NCI-H1105 (cell line): Measurements from ENCODE around the gene PADI4.
"Not testable (repeated sequence)": the region's sequence is repeated elsewhere in the genome, so short reads cannot be mapped to it uniquely, and the experiment has no call there.

Source experiments
- DNase-seq: peaks from one replicate; lab custom pipeline; 2025; lab: John Stamatoyannopoulos, UW

Gene PADI4

DNA sequence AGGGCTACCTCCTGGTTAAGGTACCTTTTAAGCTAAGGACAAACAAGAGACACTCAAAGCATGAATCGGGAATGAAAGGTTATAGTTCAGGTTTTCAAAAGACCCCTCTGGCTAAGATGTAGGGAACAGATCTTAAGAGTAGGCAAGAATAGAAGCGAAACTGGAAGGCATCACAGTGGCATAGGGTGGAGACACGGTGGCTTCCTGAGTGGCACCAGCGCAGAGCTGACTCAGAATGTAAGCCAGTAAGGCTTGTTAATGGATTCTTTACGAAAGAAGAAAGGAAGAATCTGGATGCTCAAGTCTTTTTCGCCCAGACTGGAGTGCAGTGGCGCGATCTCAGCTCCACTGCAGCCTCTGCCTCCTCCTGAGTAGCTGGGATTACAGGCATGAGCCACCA, 85.2 kb downstream of the PADI4 start:
- DNase-seq = no peak

DNA sequence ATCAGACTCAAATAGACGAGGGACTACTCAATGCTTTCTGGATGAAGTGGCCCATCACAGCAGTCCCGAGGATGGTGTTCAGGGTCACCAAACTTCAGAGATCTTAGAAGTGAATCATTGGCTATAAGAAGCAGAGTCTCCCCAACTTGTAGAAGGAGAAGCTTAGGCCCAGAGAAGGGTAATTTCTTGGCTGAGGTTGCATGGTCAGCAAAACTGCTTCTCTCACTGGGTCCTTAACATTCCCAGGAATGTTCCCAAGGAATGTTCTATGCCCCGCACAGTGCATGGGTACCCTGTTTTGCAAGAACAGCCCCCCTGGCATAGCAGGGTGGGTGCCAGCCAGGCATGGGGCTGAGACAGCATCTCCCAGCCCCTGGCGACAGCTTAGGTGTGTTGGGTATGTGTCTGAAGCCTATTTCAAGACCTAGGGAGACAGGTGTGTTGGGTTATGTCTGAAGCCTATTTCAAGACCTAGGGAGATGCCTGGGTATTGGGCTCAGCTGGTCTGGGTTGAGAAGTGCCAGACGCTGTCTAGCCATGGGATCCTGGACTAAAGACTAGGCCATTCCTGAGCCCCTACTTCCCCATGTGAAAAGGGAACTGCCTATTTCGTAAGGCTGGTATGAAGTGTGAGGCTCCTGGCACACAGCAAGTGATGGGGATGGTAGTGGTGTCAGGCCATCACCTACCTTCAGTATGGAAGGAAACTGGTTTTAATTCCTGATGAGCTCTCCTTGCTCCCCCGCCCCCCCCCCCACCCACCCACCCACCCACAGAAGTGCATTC, 90.1 kb downstream of the PADI4 start:
- DNase-seq = no peak

DNA sequence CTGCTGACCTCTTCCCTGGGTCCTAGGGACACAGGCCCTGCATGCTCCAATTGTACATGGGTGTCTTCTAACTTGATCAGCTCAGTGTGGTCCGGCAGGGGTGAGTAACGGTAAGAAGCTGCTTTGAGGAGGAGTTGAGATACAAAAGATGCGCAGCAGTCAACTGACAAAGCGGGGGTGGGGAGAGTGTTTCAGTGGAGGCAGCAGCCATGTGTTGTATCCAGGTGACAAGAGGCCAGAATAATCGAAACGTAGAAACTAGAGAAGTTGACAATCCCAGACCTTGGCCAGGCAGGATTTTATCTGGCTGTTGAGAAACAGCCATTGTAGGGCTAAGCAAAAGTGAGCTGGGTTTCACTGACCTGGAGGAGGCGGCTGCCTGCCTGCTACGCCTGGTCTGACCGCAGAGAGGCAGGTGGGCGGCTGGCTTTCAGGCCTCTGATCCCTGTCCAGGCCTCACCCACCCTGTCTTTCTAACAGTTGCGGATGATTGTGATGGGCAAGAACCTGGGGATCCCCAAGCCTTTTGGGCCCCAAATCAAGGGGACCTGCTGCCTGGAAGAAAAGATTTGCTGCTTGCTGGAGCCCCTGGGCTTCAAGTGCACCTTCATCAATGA, 92.8 kb downstream of the PADI4 start:
- DNase-seq = no peak

DNA sequence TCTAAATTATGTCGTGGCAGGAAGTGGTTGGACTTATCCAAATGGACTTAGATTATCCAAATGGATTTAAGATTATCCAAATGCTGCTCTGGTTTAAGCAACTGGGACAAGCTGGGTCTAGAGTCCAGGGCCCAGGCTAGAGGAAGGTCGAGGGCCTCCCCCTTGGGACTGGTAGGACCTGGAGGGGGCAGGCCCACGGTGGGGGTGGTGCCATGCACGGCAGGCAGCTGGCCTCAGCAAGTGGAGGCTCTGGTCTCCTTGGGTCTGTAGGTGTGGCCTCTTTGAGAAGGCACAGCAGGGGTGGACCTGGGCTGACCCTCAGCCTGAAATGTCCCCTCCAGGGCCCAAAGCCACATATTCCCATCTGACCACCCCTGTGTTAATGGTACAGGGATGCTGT, 93.8 kb downstream of the PADI4 start:
- DNase-seq = no peak

DNA sequence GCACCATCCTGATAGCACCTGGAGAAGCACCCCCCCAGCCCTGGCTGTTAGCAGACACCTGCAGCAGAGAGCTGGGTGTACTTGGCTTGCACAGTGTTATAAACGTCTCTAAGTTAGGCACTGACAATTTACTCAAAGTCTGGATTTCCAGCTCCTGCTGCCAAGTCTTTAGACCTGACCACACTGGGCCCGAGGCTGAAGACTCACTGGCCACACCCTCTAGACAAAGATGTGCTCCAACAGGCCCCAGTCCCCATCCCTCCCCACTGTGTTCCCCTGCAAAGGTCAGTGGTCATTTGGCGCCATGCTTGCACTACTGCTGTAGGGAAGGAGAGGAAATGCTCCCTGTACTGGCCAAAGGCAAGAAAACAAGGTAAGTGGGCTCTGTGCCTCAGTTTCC, 95.1 kb downstream of the PADI4 start:
- DNase-seq = no peak

DNA sequence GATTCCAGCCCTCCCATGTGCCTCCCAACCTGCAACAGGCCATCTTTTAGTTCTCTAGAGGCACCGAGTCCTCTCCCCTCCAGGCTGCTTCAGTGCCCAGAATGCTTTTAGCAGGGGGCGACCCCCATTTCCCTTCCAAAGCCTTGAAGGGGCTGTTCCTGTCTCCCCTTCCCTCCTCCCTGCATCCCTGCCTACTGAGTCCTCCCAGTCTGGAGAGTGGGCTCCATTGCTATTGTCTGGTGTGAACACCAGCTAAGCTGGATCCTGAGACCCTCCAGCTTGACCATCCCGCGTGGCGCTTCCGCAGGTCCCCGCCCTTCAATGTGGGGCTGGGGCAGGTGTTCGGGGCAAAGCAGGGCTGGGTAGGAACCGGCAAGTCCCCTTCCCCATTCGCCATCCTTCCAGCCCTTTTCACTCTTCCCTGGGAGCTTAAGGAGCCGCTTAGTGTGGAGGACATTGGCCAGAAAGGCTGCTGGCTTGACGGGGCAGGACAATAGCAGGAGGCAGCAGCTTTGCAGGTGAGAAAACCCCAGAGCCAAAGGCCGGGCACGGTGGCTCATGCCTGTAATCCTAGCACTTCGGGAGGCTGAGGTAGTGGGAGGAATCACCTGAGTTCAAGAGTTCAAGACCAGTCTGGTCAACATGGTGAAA, 96.2 kb downstream of the PADI4 start:
- no peak for DNase-seq

DNA sequence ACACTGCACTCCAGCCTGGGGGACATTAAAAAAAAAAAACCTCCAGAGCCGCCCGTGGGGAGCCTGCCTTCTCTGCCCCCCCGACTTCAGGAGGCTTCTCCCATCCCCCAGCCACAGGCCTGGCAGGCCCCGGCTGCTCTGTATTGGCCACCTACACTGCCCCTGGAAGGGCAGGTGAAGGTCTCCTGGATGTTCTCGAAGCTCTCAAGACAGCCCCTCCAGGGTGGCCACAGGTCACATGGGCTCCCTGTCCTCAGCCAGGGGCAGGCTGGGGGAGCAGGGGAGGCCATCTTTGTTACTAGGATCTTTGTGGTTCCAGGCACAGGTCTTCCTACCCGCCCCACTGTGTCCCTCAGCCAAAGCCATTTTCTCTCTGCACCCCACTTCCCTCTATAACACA, 96.8 kb downstream of the PADI4 start:
- no peak for DNase-seq

DNA sequence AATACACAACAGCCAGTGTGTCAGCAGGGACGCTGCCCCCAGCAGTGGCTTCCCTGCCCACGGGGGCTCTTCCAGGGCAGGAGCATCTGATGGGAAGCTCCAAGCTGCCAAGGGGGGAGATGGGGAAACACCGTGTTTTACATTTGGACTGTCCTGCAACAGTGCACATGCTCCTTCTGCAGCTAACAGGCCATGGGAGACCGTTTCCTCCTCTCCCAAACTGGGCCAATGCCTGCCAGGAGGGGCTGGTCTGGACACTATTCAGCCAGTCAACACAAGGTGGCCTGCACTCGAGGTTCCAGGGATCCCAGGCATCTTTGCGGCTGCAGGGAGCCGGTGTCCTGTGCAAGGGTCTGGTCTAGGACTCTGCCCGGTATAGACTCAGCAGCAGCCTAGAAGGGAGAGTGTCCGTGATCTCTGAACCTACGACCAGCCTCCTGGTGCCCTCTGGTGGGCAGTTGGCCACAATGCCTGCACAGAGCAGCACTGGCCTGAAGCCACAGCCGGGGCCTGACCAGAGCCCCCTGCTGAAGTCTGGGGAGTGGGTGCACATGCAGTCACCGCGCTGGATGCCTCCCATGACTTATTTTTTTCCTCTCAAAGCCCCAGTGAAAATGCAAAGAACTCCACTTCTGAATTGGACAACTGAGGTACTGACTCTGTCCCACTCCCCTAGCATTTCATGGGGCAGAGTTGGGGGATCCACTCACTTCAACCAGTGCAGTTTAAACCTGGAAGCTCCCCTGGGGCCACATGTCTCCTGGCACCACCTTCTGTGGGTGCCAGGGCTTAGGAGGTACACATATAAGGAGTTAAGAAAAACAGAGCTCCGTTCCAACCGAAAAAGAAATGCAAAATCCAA, 98.1 kb downstream of the PADI4 start:
- DNase-seq = peak; percentile 15

DNA sequence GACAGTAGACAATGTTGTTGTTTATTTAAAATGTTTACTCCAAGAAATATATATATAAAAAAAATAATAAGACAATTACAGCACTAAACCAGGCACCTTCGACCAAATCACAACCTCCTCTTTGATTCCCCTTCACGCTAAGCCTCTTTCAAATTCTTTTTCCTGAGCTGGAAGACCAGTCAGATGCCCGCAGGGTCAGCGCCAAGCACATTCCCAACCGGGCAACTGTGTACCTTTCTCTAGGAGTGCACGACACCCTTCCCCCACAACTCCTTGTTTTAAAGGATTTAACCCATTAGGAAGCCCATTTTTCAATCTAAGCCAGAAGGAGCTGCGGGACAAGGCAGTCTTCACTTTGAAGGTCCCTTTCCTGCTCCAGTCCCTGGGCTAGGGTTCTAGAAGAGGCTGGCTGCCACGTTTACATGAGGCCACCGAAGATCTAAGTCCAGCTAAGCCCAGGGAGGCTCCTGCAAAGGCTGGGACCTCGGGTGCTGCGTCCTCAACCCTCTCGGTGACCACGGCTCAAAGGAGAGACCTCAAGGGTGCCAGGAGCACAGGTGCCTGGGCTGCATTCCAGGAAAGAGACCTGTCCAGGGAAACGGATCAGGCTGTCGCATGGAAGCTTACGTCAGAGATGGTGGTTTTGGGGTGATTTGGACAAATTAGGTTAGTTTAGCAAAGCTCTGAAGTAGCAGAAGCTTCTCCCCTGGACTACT, 98.9 kb downstream of the PADI4 start:
- DNase-seq = not testable (repeated sequence)

DNA sequence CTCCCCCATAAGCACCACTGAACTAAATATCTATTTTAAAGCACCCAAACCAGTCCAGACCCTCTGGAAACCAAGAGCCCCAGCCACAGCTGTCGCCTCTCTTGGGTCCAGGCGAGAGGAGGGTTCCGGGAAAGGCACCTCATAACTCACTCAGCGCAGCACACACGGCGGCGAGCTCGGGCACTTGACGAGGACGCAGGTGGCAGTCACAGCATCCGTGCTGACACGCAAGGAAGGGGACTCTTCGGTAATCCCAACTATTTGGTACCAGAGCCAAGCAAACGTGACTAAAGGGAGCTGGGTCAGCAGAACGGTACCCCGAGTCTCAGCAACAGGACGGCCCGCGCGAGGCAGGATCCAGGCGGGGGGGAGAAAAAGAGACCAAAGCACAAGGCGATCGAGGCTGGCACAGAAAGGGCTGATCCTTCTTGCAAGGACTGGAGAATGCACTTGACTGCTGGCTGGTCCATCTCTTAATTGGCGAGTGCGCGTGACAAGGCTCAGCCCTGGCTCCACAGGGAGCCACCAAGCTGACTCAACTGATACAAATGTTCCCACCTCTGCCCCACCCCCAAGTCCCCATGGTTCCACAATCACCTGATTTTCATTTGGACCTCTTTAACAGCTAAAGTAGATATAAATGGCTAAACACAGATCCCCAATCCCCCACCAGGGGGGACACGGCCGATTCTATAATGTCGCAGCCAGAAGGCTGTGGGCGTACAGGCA, 100.0 kb downstream of the PADI4 start:
- DNase-seq = not testable (repeated sequence)

DNA sequence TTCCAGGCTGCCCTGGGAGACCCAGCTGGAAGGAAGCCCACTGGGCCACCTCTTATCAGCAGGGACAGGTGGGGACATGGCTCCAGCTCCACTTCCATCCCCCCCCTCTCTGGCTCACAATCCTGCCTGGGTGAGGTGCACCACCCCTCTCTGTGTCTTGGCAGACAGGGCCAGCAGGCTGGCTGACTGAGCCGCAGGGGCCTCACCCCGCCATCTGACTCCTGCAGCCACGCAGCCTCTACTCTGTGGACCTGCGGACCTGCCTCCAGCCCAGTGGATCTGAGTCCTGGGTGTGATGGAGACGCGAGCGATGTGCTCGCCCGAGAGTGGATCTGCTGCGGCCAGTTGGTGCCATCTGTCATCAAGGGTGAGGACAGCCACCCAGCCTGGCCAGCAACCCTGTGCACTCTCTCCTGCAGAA, 101.4 kb downstream of the PADI4 start:
- DNase-seq = no peak

DNA sequence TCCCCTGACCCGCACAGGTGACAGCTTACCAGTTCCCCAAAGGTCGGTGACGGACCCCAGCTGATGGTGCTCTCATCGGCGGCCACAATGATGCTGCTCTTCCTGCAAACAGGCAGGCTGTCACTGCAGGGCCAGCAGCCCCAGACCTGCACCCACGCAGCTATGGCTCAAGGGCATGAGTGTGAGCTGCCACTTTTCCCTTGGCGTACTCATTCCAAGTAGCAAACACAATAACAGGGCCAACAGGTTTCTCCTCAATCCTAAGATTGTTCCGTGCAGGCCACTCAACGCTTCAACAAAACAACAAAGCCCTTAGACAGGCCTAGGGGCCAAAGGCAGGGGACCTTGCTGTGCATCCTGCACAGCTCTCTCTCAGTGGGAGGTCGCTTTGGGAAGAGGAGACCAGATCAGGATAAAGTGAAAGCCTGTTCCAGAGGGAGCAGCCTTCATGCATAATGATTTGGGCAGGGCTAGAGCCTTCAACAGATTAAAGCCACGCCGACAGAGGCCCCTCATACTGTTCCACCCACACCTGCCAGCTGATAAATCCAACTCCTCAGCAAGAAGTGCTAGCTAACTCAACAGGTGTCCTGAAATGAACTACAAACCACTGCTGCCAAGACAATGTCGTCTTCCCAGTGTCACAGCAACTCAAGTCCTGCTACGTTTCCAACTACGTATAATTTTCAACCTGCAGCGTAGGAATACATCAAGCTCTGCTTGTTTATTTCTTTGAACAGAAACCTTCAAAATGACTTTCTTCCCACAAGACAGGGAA, 104.3 kb downstream of the PADI4 start:
- DNase-seq = no peak
